ENCODE data around the gene ZNF821.

DNA sequence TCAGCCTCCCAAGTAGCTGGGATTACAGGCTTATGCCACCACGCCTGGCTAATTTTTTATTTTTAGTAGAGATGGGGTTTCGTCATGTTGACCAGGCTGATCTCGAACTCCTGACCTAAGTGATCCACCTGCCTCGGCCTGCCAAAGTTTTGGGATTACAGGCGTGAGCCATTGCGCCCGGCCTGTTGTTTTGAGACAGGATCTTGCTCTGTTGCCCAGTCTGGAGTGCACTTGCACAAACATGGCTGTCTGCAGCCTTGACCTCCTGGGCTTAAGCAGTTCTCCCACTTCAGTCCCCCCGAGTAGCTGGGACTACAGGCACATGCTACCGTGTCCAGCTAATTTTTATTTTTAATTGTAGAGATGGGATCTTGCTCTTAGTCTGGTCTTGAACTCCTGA lies 20.3 kb upstream of the ZNF821 start:
- TF ChIP-seq, protein P1, sequence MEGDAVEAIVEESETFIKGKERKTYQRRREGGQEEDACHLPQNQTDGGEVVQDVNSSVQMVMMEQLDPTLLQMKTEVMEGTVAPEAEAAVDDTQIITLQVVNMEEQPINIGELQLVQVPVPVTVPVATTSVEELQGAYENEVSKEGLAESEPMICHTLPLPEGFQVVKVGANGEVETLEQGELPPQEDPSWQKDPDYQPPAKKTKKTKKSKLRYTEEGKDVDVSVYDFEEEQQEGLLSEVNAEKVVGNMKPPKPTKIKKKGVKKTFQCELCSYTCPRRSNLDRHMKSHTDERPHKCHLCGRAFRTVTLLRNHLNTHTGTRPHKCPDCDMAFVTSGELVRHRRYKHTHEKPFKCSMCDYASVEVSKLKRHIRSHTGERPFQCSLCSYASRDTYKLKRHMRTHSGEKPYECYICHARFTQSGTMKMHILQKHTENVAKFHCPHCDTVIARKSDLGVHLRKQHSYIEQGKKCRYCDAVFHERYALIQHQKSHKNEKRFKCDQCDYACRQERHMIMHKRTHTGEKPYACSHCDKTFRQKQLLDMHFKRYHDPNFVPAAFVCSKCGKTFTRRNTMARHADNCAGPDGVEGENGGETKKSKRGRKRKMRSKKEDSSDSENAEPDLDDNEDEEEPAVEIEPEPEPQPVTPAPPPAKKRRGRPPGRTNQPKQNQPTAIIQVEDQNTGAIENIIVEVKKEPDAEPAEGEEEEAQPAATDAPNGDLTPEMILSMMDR (IDR thresholded peaks at IDR 0.05): no peak
- no peak for TF ChIP-seq POLR2A (IDR thresholded peaks at IDR 0.05)
- TF ChIP-seq EP300 (IDR thresholded peaks at IDR 0.05): no peak

Measured in suprapubic skin (tissue), 3 donors.